IMR-90 (cell line): Measurements from ENCODE around the gene UTF1. TPM values are rescaled to one million over a fixed set of nuclear protein-coding genes. Genes with fewer than 3 reads are reported as not detected.

Experiments used
- ATAC-seq: fragments of 200-7000 bp; cut with Tn5 transposase; 2 replicates; pipeline ENCODE4 v1.9.1; 2020; ENCODE audit warnings: low read depth, mild to moderate bottlenecking, moderate library complexity
- BruUV-seq: library from RNA; stranded (reverse); fragments of 400-500 nt; replicated peaks from 2 replicates; lab custom pipeline; 2021; lab: Mats Ljungman, UMichigan
- CTCF ChIA-PET: fragments of 300-600 bp; formaldehyde crosslinking; extraction: SDS; loops from one replicate; lab custom pipeline; 2021; ENCODE audit warnings: antibody characterized with exemption; lab: Yijun Ruan, JAX
- POLR2A ChIA-PET: fragments of 300-600 bp; sonication (Branson Sonifier 250); formaldehyde crosslinking; loops from one replicate; lab custom pipeline; 2022; ENCODE audit warnings: antibody characterized with exemption; ENCODE audit not compliant: unreplicated experiment; lab: Charles Lee
- DNase-seq: peaks from one replicate; pipeline ENCODE4 v3.0.0; 2013
- H2AFZ ChIP-seq: replicated peaks from 2 replicates; pipeline ENCODE3; 2013; ENCODE audit warnings: low read length, mild to moderate bottlenecking; ENCODE audit not compliant: poor library complexity
- H2AK5ac ChIP-seq: 2 replicates; pipeline ENCODE4 v1.6.1; 2013; ENCODE audit warnings: low read depth, low read length, inconsistent platforms
- H2AK9ac ChIP-seq: replicated peaks from 2 replicates; pipeline ENCODE3; 2013; ENCODE audit warnings: mild to moderate bottlenecking, low read depth, low read length, moderate library complexity; ENCODE audit not compliant: poor library complexity
- H2BK120ac ChIP-seq: 2 replicates; pipeline ENCODE4 v1.6.1; 2013; ENCODE audit warnings: low read depth, low read length, inconsistent platforms
- H2BK15ac ChIP-seq: 3 replicates; pipeline ENCODE4 v1.6.1; 2013; ENCODE audit warnings: low read depth, low read length, inconsistent platforms
- H2BK20ac ChIP-seq: 2 replicates; pipeline ENCODE4 v1.6.1; 2013; ENCODE audit warnings: low read depth, mild to moderate bottlenecking, inconsistent platforms, low read length, moderate library complexity
- H2BK5ac ChIP-seq: 2 replicates; pipeline ENCODE4 v1.6.1; 2013; ENCODE audit warnings: mild to moderate bottlenecking, low read depth, low read length, inconsistent platforms; ENCODE audit not compliant: poor library complexity, severe bottlenecking
- H3K14ac ChIP-seq: replicated peaks from 2 replicates; pipeline ENCODE4 v1.6.1; 2013; ENCODE audit warnings: low read depth, low read length, inconsistent platforms
- H3K18ac ChIP-seq: 2 replicates; pipeline ENCODE4 v1.6.1; 2013; ENCODE audit warnings: low read depth, low read length, control low read depth
- H3K23ac ChIP-seq: 2 replicates; pipeline ENCODE4 v1.6.1; 2013; ENCODE audit warnings: low read depth, low read length, inconsistent platforms
- H3K27ac ChIP-seq: 2 replicates; pipeline ENCODE4 v1.5.1; 2013; ENCODE audit warnings: mild to moderate bottlenecking, control low read depth, low read length; ENCODE audit not compliant: insufficient read depth
- H3K27me3 ChIP-seq: 2 replicates; pipeline ENCODE4 v1.6.1; 2013; ENCODE audit warnings: low read length; ENCODE audit not compliant: control insufficient read depth, insufficient read depth
- H3K36me3 ChIP-seq: 2 replicates; pipeline ENCODE4 v1.6.1; 2013; ENCODE audit warnings: low read length, mixed read lengths; ENCODE audit not compliant: control insufficient read depth, insufficient read depth
- H3K4ac ChIP-seq: 2 replicates; pipeline ENCODE4 v1.6.1; 2013; ENCODE audit warnings: low read depth, low read length, inconsistent platforms
- H3K4me1 ChIP-seq: 2 replicates; pipeline ENCODE4 v1.6.1; 2013; ENCODE audit warnings: low read length, mixed read lengths; ENCODE audit not compliant: control insufficient read depth, insufficient read depth
- H3K4me2 ChIP-seq: 2 replicates; pipeline ENCODE4 v1.6.1; 2013; ENCODE audit warnings: low read depth, mild to moderate bottlenecking, control low read depth, low read length, moderate library complexity
- H3K4me3 ChIP-seq: 2 replicates; pipeline ENCODE4 v1.5.1; 2013; ENCODE audit warnings: low read depth, mild to moderate bottlenecking, control low read depth, low read length, moderate library complexity; ENCODE audit not compliant: insufficient read depth
- H3K56ac ChIP-seq: 2 replicates; pipeline ENCODE4 v1.6.1; 2013; ENCODE audit warnings: low read length, inconsistent platforms; ENCODE audit not compliant: insufficient read depth; ENCODE audit errors: extremely low read depth
- H3K79me1 ChIP-seq, 2 experiments: 2 replicates each; pipeline ENCODE4 v1.6.1; 2013; ENCODE audit warnings: low read length in 2 of 2, inconsistent platforms in 1 of 2, low read depth in 1 of 2
- H3K9ac ChIP-seq: 2 replicates; pipeline ENCODE4 v1.6.1; 2013; ENCODE audit warnings: low read depth, low read length, control low read depth
- H3K9me1 ChIP-seq: 2 replicates; pipeline ENCODE4 v1.6.1; 2013; ENCODE audit warnings: low read length, inconsistent platforms; ENCODE audit not compliant: insufficient read depth
- H3K9me3 ChIP-seq: 2 replicates; pipeline ENCODE4 v1.6.1; 2013; ENCODE audit warnings: low read length; ENCODE audit not compliant: control insufficient read depth, insufficient read depth
- H4K20me1 ChIP-seq: 2 replicates; pipeline ENCODE4 v1.6.1; 2013; ENCODE audit warnings: low read length, inconsistent platforms; ENCODE audit not compliant: insufficient read depth
- H4K5ac ChIP-seq: 2 replicates; pipeline ENCODE4 v1.6.1; 2013; ENCODE audit warnings: mild to moderate bottlenecking, low read depth, low read length, control low read depth
- H4K8ac ChIP-seq, 2 experiments: 2 replicates each; pipeline ENCODE4 v1.6.1; 2013; ENCODE audit warnings: low read depth in 2 of 2, low read length in 2 of 2, control low read depth in 1 of 2, inconsistent platforms in 1 of 2
- H4K91ac ChIP-seq: 2 replicates; pipeline ENCODE4 v1.6.1; 2013; ENCODE audit warnings: low read depth, low read length, inconsistent platforms; ENCODE audit not compliant: insufficient read depth
- BHLHE40 ChIP-seq: fragments of 150-350 bp; IDR thresholded peaks from 2 replicates; pipeline ENCODE4 v1.6.1; 2016; ENCODE audit warnings: mild to moderate bottlenecking, low read depth, low read length
- CEBPB ChIP-seq: IDR thresholded peaks from 2 replicates; pipeline ENCODE4 v1.6.1; 2012; ENCODE audit warnings: low read depth, low read length, improper control_type of control experiment
- CHD1 ChIP-seq: IDR thresholded peaks from 2 replicates; pipeline ENCODE4 v1.6.1; 2012; ENCODE audit warnings: low read depth, low read length, improper control_type of control experiment
- FOS ChIP-seq: fragments of 150-350 bp; IDR thresholded peaks from 2 replicates; pipeline ENCODE4 v1.6.1; 2016; ENCODE audit warnings: low read depth, low read length
- MAFK ChIP-seq: IDR thresholded peaks from 2 replicates; pipeline ENCODE4 v1.6.1; 2012; ENCODE audit warnings: low read depth, low read length, improper control_type of control experiment
- MAZ ChIP-seq: IDR thresholded peaks from 2 replicates; pipeline ENCODE4 v1.6.1; 2012; ENCODE audit warnings: low read depth, mild to moderate bottlenecking, low read length, improper control_type of control experiment, moderate library complexity, borderline replicate concordance
- MXI1 ChIP-seq: IDR thresholded peaks from 2 replicates; pipeline ENCODE4 v1.6.1; 2012; ENCODE audit warnings: low read depth, mild to moderate bottlenecking, low read length, moderate library complexity, borderline replicate concordance
- NFE2L2 ChIP-seq: fragments of 150-350 bp; IDR thresholded peaks from 2 replicates; pipeline ENCODE4 v1.6.1; 2016; ENCODE audit warnings: low read depth, mild to moderate bottlenecking, low read length
- RAD21 ChIP-seq: IDR thresholded peaks from 2 replicates; pipeline ENCODE4 v1.6.1; 2012; ENCODE audit warnings: low read length, improper control_type of control experiment
- RCOR1 ChIP-seq: IDR thresholded peaks from 2 replicates; pipeline ENCODE4 v1.6.1; 2012; ENCODE audit warnings: mild to moderate bottlenecking, low read length, improper control_type of control experiment; ENCODE audit not compliant: insufficient replicate concordance
- RFX5 ChIP-seq: IDR thresholded peaks from 2 replicates; pipeline ENCODE4 v1.8.0; 2012; ENCODE audit warnings: low read depth, mild to moderate bottlenecking, low read length, moderate library complexity
- SMC3 ChIP-seq: fragments of 150-350 bp; IDR thresholded peaks from 2 replicates; pipeline ENCODE4 v1.6.1; 2016; ENCODE audit warnings: low read depth, mild to moderate bottlenecking, antibody characterized with exemption, low read length, moderate library complexity
- WGBS, 2 experiments: methylation state at CpG; one replicate each; pipeline versions ENCODE4 v1.1.5 to v1.1.7; 2013; ENCODE audit warnings: missing lambda C conversion rate in 2 of 2; ENCODE audit not compliant: insufficient read length in 1 of 2; ENCODE audit errors: extremely low coverage in 2 of 2; 5-methylcytosine and 5-hydroxymethylcytosine counted together
- dilution Hi-C: fragments of 300-500 bp; cut with HindIII; formaldehyde crosslinking; loops from one replicate; pipeline ENCODE4 v1.14.3; 2018; ENCODE audit warnings: low sequenced_read_pairs; ENCODE audit not compliant: unreplicated experiment
- in situ Hi-C: fragments of 300-500 bp; cut with MboI; formaldehyde crosslinking; loops from 3 replicates; pipeline ENCODE4 v1.14.3; 2019; ENCODE audit warnings: low sequenced_read_pairs, inconsistent platforms, mixed read lengths
- intact Hi-C: fragments of 100-400 bp; cut with micrococcal nuclease; formaldehyde crosslinking; loops from 2 replicates; pipeline ENCODE4 v1.10.0; 2022
- polyA plus RNA-seq, 3 experiments: library from polyadenylated mRNA; depleted of rRNA; stranded (reverse); fragments of >200 nt; gene quantifications; 2 replicates each; pipeline ENCODE4 v1.2.3, GENCODE V29; 2012; ENCODE audit warnings: low replicate concordance in 1 of 3
- total RNA-seq: library from RNA; depleted of rRNA; stranded (reverse); fragments of >200 nt; gene quantifications from 2 replicates; pipeline ENCODE4 v1.2.3, GENCODE V29; 2012
- TF ChIP-seq, protein P1 (sequence below): fragments of 150-350 bp; IDR thresholded peaks from 2 replicates; pipeline ENCODE4 v1.6.1; 2016; ENCODE audit warnings: low read depth, mild to moderate bottlenecking, low read length, moderate library complexity, borderline replicate concordance
- TF ChIP-seq, protein P2 (sequence below): fragments of 150-350 bp; IDR thresholded peaks from 2 replicates; pipeline ENCODE4 v1.6.1; 2017; ENCODE audit warnings: mild to moderate bottlenecking, antibody characterized with exemption, low read length, low read depth
- TF ChIP-seq, protein P3 (sequence below): conservative IDR thresholded peaks from 2 replicates; pipeline ENCODE4 v1.5.1; 2012; ENCODE audit warnings: mild to moderate bottlenecking, low read depth, low read length, improper control_type of control experiment

UTF1 gene
- total and polyA plus RNA-seq, 2 of the 4 experiments (the other 2 are of a cell fraction) = not detected

DNA sequence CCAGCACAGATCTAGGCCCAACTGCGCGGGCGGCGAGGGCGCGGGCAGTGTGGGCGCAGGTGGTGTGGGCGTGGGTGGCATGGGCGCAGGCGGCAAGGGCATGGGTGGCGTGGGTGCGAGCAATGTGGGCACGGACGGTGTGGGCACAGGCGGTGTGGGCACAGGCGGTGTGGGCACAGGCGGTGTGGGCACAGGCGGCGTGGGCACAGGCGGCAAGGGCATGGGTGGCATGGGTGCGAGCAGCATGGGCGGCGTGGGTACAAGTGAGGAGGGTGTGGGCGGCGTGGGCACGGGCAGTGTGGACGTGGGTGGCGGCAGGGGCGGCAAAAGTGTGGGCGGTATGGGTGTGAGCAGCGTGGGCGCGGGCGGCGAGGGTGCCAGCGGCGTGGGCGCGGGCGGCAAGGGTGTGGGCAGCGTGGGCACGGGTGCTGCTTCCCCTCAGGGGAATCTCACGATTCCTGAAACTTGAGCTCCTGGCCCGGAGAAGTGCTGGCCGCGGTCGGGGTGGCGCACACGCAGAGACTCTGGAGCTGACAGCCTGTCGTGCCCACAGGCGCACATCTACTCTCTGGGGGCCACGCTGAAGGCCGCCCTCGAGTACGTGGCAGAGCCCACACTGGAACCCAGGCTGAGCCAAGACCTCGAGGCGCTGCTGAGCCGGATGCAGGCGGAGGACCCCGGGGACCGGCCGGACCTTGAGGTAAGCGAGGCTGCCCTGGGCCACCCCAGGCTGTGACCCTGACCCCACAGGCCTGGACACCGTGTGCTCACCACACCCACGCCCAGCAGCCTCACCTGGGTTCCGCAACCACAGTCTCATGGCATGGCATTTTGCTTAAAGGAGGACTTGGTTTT, 47.0 kb upstream of the UTF1 start:
- no peak overlapping the region for H3K18ac ChIP-seq
- ATAC-seq (no peak), DNase-seq (no peak)
- no peaks in the 10 kb centered on the region for H3K79me1 ChIP-seq
- H3K9me3 ChIP-seq = no peaks in the 10 kb centered on the region
- no peak overlapping the region for H3K4me2 ChIP-seq
- intact Hi-C loops = no loop called here
- peaks cover 2% of the 10 kb centered on the region for H3K36me3 ChIP-seq
- in situ Hi-C loops = no loop called here
- no peak overlapping the region for H2AFZ ChIP-seq
- no peaks in the 10 kb centered on the region for H3K9me1 ChIP-seq
- no peaks in the 10 kb centered on the region for H3K4me1 ChIP-seq
- no TSS peak for BruUV-seq
- H3K9ac ChIP-seq = no peak overlapping the region
- no peak overlapping the region for H2AK5ac ChIP-seq
- H4K20me1 ChIP-seq = no peaks in the 10 kb centered on the region
- H3K14ac ChIP-seq = no peak overlapping the region
- no peak overlapping the region for H2BK120ac ChIP-seq
- no peaks in the 10 kb centered on the region for H3K27me3 ChIP-seq
- no peak overlapping the region for H2BK15ac ChIP-seq
- H2BK5ac ChIP-seq = no peak overlapping the region
- dilution Hi-C loops = no loop called here
- H3K23ac ChIP-seq = no peak overlapping the region
- no peak overlapping the region for H3K27ac ChIP-seq
- ChIA-PET POLR2A (no interaction called here), CTCF (no interaction called here)
- H2AK9ac ChIP-seq = no peak overlapping the region
- WGBS, 2 experiments = 95% methylated on average over 20 of the region's 66 CpGs; no CpG with 5 or more reads in 1 of the 2 experiments
- no peak overlapping the region for H3K4ac ChIP-seq
- H4K91ac ChIP-seq = no peak overlapping the region
- no peak overlapping the region for H2BK20ac ChIP-seq
- no peak overlapping the region for H4K5ac ChIP-seq
- H3K56ac ChIP-seq = no peak overlapping the region
- no peak overlapping the region for H4K8ac ChIP-seq
- H3K4me3 ChIP-seq = no peak overlapping the region
- TF ChIP-seq MAFK = no peak
- TF ChIP-seq FOS = no peak
- TF ChIP-seq, protein P1, sequence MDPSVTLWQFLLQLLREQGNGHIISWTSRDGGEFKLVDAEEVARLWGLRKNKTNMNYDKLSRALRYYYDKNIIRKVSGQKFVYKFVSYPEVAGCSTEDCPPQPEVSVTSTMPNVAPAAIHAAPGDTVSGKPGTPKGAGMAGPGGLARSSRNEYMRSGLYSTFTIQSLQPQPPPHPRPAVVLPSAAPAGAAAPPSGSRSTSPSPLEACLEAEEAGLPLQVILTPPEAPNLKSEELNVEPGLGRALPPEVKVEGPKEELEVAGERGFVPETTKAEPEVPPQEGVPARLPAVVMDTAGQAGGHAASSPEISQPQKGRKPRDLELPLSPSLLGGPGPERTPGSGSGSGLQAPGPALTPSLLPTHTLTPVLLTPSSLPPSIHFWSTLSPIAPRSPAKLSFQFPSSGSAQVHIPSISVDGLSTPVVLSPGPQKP = no peak
- no peak for TF ChIP-seq MXI1
- TF ChIP-seq RCOR1 = no peak
- TF ChIP-seq CHD1 = no peak
- TF ChIP-seq BHLHE40 = no peak
- TF ChIP-seq RAD21 = no peak
- TF ChIP-seq SMC3 = no peak
- TF ChIP-seq, protein P2, sequence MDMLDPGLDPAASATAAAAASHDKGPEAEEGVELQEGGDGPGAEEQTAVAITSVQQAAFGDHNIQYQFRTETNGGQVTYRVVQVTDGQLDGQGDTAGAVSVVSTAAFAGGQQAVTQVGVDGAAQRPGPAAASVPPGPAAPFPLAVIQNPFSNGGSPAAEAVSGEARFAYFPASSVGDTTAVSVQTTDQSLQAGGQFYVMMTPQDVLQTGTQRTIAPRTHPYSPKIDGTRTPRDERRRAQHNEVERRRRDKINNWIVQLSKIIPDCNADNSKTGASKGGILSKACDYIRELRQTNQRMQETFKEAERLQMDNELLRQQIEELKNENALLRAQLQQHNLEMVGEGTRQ = no peak
- TF ChIP-seq, protein P3, sequence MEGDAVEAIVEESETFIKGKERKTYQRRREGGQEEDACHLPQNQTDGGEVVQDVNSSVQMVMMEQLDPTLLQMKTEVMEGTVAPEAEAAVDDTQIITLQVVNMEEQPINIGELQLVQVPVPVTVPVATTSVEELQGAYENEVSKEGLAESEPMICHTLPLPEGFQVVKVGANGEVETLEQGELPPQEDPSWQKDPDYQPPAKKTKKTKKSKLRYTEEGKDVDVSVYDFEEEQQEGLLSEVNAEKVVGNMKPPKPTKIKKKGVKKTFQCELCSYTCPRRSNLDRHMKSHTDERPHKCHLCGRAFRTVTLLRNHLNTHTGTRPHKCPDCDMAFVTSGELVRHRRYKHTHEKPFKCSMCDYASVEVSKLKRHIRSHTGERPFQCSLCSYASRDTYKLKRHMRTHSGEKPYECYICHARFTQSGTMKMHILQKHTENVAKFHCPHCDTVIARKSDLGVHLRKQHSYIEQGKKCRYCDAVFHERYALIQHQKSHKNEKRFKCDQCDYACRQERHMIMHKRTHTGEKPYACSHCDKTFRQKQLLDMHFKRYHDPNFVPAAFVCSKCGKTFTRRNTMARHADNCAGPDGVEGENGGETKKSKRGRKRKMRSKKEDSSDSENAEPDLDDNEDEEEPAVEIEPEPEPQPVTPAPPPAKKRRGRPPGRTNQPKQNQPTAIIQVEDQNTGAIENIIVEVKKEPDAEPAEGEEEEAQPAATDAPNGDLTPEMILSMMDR = no peak
- no peak for TF ChIP-seq MAZ
- TF ChIP-seq CEBPB = no peak
- TF ChIP-seq RFX5 = no peak
- TF ChIP-seq NFE2L2 = no peak
